ENCODE measurements around the gene FASTK.

Gene FASTK

DNA sequence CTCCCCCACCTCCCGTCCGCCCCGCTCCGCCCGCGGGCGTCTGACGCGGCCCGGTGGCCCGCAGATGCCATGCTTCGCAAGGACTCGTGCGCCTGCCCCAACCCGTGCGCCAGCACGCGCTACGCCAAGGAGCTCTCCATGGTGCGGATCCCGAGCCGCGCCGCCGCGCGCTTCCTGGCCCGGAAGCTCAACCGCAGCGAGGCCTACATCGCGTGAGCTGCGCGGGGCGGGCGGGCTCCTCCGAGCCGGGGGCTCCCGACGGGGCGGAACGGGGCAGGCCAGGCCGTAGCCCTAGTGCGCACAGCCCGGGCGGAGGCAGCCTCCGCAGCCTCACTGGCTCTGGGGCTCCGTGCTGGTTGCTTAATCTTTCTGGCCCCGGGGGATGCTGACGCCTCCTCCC lies 29.5 kb downstream of the FASTK start:
- H3K4me2 ChIP-seq (ENCODE audit: low read depth, low read length, poor library complexity, severe bottlenecking), result no peak overlapping the region
- no peaks in the 10 kb centered on the region for H3K9me3 ChIP-seq (ENCODE audit: insufficient read depth, low read length)
- H3K9me2 ChIP-seq (replicated peaks; ENCODE audit: insufficient read depth, low read length), result no peaks in the 10 kb centered on the region
- no peaks in the 10 kb centered on the region for H3K79me2 ChIP-seq (ENCODE audit: insufficient read depth, low read length)
- no peak overlapping the region for H3K27ac ChIP-seq (ENCODE audit: low read depth, low read length)
- H2AFZ ChIP-seq (ENCODE audit: low read depth, low read length, severe bottlenecking), result no peak overlapping the region
- no peak overlapping the region for H3K4me3 ChIP-seq (ENCODE audit: insufficient read depth, low read length, poor library complexity, severe bottlenecking)
- H3K9ac ChIP-seq (ENCODE audit: low read length), result no peak overlapping the region
- no peaks in the 10 kb centered on the region for H3K36me3 ChIP-seq (ENCODE audit: low read length)
- no peaks in the 10 kb centered on the region for H4K20me1 ChIP-seq (ENCODE audit: low read depth, low read length)
- TF ChIP-seq EZH2phosphoT487 (conservative IDR thresholded peaks at IDR 0.05; ENCODE audit: low read length), result no peak
- TF ChIP-seq, protein P1, sequence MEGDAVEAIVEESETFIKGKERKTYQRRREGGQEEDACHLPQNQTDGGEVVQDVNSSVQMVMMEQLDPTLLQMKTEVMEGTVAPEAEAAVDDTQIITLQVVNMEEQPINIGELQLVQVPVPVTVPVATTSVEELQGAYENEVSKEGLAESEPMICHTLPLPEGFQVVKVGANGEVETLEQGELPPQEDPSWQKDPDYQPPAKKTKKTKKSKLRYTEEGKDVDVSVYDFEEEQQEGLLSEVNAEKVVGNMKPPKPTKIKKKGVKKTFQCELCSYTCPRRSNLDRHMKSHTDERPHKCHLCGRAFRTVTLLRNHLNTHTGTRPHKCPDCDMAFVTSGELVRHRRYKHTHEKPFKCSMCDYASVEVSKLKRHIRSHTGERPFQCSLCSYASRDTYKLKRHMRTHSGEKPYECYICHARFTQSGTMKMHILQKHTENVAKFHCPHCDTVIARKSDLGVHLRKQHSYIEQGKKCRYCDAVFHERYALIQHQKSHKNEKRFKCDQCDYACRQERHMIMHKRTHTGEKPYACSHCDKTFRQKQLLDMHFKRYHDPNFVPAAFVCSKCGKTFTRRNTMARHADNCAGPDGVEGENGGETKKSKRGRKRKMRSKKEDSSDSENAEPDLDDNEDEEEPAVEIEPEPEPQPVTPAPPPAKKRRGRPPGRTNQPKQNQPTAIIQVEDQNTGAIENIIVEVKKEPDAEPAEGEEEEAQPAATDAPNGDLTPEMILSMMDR (IDR thresholded peaks at IDR 0.05; ENCODE audit: insufficient read depth, low read length, poor library complexity, severe bottlenecking), result no peak
- no peaks in the 10 kb centered on the region for H3K27me3 ChIP-seq (ENCODE audit: low read length)
- H3F3A ChIP-seq (ENCODE audit: insufficient read depth), result no peaks in the 10 kb centered on the region

DNA sequence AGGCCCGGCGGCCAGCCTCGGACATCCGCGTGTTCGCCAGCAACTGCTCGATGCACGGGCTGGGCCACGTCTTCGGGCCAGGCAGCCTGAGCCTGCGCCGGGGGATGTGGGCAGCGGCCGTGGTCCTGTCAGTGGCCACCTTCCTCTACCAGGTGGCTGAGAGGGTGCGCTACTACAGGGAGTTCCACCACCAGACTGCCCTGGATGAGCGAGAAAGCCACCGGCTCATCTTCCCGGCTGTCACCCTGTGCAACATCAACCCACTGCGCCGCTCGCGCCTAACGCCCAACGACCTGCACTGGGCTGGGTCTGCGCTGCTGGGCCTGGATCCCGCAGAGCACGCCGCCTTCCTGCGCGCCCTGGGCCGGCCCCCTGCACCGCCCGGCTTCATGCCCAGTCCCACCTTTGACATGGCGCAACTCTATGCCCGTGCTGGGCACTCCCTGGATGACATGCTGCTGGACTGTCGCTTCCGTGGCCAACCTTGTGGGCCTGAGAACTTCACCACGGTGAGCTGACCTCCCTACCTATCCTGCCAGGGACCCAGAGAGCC lies 31.6 kb downstream of the FASTK start:
- Histone ChIP-seq H3K9ac (ENCODE audit: low read length) (no peak overlapping the region), H3K9me2 (replicated peaks; ENCODE audit: insufficient read depth, low read length) (no peaks in the 10 kb centered on the region), H2AFZ (ENCODE audit: low read depth, low read length, severe bottlenecking) (no peak overlapping the region), H3K9me3 (ENCODE audit: insufficient read depth, low read length) (no peaks in the 10 kb centered on the region), H3K36me3 (ENCODE audit: low read length) (no peaks in the 10 kb centered on the region), H3K27ac (ENCODE audit: low read depth, low read length) (no peak overlapping the region), H3K27me3 (ENCODE audit: low read length) (no peaks in the 10 kb centered on the region), H3K79me2 (ENCODE audit: insufficient read depth, low read length) (no peaks in the 10 kb centered on the region), H3K4me3 (ENCODE audit: insufficient read depth, low read length, poor library complexity, severe bottlenecking) (no peak overlapping the region), H3K4me2 (ENCODE audit: low read depth, low read length, poor library complexity, severe bottlenecking) (no peak overlapping the region), H3F3A (ENCODE audit: insufficient read depth) (no peaks in the 10 kb centered on the region), H4K20me1 (ENCODE audit: low read depth, low read length) (no peaks in the 10 kb centered on the region)
- TF ChIP-seq, protein P1 (IDR thresholded peaks at IDR 0.05; ENCODE audit: insufficient read depth, low read length, poor library complexity, severe bottlenecking), result no peak

GRCh38 chr7:151047976-151048815 lies 32.4 kb downstream of the FASTK start, which contains the start of gene ASIC3:
Gene ASIC3 (plus strand): TSS chr7:151048531. CDS start chr7:151048886, 355 bp downstream.
- no peaks in the 10 kb centered on the region for H3F3A ChIP-seq (ENCODE audit: insufficient read depth)
- H3K4me3 ChIP-seq (ENCODE audit: insufficient read depth, low read length, poor library complexity, severe bottlenecking), result no peak within 1 kb of the TSS
- no peak for TF ChIP-seq EZH2phosphoT487 (conservative IDR thresholded peaks at IDR 0.05; ENCODE audit: low read length)
- TF ChIP-seq, protein P1 (IDR thresholded peaks at IDR 0.05; ENCODE audit: insufficient read depth, low read length, poor library complexity, severe bottlenecking), result no peak
- no peaks in the 10 kb centered on the region for H3K9me3 ChIP-seq (ENCODE audit: insufficient read depth, low read length)
- H3K4me2 ChIP-seq (ENCODE audit: low read depth, low read length, poor library complexity, severe bottlenecking), result no peak within 1 kb of the TSS
- H4K20me1 ChIP-seq (ENCODE audit: low read depth, low read length), result no peaks in the 10 kb centered on the region
- no peaks in the 10 kb centered on the region for H3K36me3 ChIP-seq (ENCODE audit: low read length)
- H3K27me3 ChIP-seq (ENCODE audit: low read length), result no peaks in the 10 kb centered on the region
- no peaks in the 10 kb centered on the region for H3K79me2 ChIP-seq (ENCODE audit: insufficient read depth, low read length)
- H2AFZ ChIP-seq (ENCODE audit: low read depth, low read length, severe bottlenecking), result no peak within 1 kb of the TSS
- no peak within 1 kb of the TSS for H3K27ac ChIP-seq (ENCODE audit: low read depth, low read length)
- no peaks in the 10 kb centered on the region for H3K9me2 ChIP-seq (replicated peaks; ENCODE audit: insufficient read depth, low read length)
- no peak within 1 kb of the TSS for H3K9ac ChIP-seq (ENCODE audit: low read length)

Data from SU-DHL-6 (cell line).